ENCODE measurements around the gene RAB3IL1.
"Not testable (repeated sequence)": the region's sequence is repeated elsewhere in the genome, so short reads cannot be mapped to it uniquely, and the experiment has no call there.

The RAB3IL1 gene

DNA sequence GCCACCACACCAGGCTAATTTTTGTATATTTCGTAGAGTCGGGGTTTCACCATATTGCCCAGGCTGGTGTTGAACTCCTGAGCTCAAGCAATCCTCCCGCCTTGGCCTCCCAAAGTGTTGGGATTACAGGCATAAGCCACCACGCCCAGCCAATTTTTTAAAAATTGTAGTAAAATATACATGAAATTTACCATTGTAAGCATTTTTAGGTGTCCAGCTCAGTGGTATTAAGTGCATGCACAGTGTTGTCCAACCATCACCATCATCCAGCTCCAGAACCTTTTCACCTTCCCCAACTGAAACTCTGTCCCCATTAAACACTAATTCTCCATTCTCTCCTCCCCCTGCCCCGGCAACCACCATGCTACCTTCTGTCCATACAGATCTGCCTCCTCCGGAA, 34.5 kb downstream of the RAB3IL1 start:
- no peak for DNase-seq

DNA sequence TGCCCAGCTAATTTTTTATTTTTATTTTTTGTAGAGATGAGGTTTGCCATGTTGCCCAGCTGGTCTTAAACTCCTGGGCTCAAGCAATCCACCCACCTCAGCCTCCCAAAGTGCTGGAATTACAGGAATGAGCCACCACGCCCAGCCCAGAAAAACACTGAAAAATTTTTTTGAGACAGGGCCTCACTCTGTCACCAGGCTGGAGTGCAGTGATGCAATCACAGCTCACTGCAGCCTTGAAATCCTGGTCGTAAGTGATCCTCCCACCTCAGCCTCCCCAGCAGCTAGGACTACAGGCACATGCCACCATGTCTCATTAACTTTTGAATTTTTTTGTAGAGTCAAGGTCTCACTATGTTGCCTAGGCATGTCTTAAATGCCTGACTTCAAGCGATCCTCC, 35.1 kb downstream of the RAB3IL1 start:
- DNase-seq, result not testable (repeated sequence)

DNA sequence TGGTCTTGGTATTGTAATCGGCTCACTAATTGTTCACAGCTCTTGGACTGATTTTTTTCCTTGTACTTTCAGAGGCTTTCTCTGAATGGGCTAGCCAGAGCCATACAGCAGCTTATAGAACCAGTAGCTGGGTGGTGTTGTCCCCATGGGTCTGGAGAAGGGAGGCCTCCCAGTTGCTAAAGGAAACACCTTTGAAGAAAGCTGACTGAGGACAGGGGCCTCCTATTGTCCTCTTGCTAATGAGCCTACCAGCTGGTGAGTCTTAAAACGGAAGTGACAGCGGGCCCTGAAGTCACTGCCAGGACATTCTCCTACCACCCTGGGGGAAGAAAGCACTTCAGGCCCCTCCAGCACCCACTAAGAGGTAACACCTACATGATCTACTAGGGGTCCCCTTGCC, 36.0 kb downstream of the RAB3IL1 start:
- DNase-seq, result no peak

DNA sequence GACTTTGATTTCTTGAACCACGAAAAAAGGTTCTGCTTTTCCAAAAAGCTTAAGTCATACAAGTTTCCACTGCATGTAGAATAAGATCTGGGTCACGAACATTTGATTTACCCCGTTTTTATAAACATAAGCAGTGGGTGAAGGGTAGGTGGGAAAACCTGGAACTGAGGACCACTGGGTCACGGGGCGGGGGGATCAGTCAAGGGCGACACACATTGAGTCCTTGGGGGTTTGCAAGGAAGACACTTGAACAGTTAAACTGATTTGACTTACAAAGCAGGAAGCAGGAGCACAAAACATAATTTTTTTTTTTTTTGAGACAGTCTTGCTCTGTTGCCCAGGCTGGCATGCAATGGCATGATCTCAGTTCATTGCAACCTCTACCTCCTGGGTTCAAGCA, 36.9 kb downstream of the RAB3IL1 start:
- no peak for DNase-seq

DNA sequence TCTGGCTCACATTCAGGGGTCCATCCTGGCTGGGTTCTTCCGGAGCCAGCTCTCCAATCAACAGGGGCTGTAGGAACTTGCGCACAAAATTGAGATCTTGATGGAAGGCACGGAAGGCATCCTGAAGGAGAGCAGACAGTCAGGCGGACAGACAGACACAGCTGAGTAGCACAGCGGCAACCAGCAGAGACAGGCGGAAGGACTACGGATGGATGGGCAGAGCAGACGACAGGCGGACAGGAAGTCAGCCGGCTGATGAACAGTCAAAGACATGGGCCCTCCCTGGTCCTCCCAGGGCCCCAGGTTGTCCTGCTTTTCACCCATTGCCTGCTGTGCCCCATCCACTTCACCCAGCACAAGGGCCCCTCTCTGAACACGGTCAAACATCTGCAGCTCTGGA, 37.3 kb downstream of the RAB3IL1 start:
- DNase-seq, result no peak

DNA sequence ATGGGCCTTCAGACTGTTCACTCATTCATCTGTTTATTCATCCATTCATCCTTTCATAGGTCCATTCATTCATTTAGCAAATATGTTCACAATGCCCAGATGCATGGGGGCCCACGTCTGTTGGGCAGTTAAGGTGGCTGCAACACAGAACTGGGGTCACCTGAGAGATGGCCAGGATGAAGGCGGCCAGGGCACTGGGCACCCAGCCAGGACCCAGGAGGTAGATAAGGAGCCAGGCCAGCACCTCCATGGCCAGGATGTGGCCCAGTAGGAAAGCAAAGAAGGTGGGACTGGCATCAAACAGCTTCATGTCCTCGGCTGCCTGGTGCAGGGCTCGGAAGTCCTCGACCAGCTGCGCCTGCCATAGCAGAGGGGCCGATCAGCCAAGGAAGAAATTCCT, 38.2 kb downstream of the RAB3IL1 start:
- DNase-seq, result no peak

DNA sequence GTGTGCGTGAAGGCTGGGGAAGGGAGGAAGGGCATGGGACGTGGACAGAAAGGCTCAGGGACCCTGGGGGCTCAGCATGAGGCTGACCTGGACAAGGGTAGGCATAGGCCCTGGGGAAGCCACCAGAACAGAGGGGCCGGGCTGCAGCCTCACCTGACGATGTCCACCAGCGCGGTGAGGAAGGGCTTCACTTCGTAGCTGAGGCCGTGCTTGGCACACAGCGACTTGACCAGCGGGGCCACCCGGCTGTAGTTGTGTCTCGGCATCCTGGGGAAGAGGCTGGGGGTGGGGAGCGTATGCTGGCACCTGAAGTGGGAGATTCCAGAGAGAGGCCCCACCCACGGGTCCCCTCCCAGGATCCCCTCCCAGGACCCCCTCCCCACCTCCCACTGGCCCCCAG, 41.7 kb downstream of the RAB3IL1 start:
- DNase-seq, result no peak

DNA sequence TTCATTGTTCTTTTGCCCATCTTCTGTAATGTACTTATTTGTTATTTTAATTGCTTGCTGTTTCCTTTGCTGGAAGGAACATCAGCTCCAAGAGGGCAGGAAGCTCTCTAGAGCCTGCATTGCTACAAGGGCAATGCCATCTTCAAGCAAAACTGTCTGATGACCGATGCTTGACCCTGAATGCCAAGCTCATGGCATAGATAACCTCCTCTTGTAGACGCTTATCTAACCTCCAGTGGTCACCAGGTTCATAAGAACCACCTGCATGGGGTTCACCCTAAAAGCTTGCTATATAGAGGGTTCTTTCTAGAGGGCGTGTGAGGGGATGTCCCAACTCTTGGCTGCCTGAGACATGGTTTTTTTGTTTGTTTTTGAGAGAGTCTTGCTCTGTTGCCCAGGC, 42.5 kb downstream of the RAB3IL1 start:
- DNase-seq, result no peak

DNA sequence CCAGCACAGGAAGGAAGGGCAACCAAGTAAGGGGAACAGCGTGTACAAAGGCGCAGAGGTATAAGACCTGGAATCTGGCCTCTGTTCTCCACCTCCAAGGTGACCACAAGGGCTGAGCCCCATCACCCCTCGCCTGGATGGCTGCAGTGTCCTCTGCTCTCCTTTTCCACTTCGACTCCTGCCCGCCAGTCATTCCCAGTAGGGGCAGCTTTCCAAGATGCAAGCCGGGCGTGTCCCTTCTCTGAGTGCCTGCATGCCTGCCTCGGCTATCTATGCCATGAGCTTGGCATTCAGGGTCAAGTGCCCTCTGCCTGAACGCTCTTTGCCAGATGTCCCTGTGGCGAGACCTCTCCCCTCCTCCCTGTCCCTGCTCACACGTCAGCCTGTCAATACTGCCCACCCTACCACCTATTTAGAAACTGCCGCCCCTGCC, 43.0 kb downstream of the RAB3IL1 start:
- no peak for DNase-seq

DNA sequence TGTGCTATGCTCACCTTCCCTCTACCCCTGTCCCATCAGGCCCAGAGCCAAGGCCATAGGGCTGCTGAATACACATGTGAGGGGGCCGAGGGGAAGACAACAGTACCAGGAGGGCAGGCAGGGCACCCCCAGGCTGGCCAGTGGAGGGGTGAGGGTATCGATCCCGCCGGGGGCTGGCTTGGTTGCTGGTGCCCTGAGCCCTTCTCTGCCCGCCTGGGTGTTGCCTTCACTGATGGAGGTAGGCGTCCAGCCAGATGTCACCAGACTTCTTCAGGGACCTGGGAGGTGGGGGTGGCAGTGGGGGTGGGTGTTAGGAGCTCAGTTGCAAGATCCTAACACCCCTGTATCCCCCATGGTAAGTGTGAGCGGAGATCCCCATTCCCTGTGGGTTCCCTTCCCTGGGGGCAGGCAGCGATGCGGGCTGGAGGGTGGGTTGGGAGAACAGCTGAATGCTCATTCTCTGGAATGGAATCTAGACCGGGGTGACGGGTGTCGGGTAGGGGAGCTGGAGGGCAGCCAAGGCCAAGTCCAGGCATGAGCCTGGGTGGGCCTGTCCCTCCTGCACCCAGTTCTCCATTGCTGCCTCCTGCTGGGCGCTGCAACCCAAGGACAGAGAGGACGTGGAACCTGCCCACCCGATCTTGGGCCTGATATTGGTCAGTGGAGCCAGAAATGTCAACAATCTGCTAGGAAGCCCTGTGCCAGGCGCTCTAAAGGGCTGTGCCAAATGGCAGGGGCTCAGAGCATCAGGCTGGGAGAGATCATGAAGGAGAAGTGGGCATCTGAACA, 43.6 kb downstream of the RAB3IL1 start:
- DNase-seq, result no peak

DNA sequence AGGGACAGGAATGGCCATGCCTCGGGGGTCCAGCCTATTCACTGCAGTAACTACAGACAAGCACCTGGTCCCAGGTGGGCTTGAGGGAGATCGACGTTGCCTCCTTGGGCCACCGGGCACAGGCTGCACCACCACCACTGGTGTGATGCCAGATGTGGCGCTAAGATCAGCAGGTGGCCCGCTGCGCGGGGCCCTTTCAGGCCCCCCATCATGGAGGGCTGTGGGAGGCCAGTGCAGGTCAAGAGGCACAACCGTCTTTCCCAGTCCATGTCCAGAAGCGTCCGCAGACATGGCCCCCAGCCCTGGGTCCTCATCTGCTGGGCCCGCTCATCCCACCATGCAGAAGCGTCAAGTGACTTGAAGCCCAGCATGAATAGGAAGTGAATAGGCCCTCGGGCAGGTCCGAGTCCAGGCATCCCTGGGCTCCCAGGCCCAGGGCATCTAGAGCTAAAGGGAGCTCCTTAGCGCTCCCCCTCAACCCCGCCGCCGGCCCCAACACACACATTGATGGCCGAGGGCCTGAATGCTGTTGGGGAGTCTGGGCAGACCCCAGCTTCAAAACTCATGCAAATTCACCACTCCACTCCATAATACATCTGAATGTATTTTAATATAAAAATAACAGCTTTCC, 44.3 kb downstream of the RAB3IL1 start:
- DNase-seq, result no peak

DNA sequence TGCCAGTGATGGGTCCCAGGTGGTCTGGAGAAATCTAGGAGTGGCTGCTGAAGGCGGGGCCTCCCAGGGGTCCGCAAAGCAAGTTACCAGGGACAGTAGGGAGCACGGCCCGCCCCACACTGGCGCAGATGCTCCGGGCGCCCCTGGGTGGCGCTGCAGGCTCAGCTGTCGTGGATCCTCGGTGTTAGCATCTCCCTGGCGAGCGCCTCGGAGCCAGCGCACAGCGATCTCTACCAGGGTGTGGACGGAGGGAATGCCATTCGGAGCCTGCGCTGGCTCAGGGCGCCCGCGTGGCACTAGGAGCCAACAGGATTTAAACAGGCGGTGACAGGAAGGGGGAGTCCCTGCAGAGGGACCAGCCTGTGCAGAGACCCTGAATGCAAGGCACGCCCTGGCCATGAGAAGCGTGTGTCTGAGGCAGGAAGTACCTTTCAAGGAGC, 46.2 kb downstream of the RAB3IL1 start:
- DNase-seq, result peak; percentile 88

DNA sequence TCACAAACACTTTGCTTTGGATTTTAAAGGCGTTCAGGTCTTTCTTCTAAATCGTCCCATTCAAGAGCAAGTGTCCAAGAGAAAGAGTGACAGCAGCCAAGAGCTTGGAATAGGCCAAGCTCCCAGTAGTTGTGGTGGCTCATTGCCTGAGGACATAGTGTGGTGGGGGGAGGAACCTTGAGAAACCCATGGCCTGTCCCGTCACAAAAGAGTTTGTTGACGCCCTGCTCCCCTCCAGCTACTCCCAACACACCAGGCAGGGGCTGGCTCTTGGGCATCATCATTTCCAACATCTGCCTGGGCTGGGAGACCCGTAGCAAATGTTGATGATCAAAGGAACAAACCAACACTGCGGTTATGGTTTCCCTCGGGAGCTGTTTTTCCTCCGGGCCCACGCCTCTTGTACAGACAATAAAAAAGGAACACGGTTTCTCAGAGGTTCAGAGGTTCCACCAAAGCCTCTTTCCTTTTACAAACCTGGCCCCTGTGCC, 46.8 kb downstream of the RAB3IL1 start:
- DNase-seq, result no peak

DNA sequence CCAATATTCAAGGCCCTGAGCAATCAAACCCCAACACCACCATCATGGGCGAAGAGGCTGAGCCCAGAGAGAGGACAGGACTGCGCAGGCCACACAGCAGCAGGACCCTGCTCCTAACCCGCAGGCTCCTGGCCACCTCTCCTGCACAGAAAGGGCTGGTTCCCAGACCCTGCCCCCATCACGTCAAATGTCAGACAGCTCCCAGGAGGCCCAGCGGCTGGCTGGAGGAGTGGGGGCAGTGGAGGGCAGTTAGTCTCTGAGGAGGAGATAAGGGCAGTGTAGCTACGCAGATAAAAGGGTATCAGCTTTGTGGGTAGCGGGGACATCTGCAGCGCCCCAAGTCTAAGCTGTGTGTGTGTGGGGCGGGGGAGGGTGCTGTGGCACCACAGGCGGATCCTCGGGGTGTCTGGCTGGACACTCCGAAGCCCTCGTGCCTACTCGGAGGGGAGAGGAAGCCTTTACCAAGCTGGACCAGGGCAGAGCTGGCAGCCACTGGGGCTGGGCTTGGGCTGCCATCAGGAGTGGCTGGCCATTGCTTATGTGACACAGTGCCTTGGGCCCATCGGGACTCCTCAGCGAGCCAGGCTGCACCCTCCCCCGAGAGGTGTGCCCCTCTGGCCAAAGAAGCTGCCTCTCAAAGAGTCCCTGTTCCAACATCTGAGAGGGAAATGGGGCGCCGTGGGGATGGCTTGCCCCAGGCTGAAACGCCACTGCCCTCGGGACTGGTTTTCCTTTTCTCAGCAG, 47.5 kb downstream of the RAB3IL1 start:
- DNase-seq, result no peak

DNA sequence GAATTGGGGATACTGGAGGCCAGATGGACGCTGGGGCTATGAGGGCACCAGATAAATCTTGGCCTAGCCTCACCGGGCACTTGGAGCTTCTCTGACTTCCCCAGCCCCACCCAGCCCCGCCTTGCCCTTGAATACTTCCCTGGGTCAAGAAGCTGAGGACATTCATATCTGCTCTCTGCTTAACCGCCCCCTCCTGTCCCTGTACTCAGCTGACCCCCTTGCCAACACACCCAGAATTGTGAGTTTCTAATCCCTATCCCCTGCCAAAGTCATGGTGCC, 48.0 kb downstream of the RAB3IL1 start:
- DNase-seq, result no peak

DNA sequence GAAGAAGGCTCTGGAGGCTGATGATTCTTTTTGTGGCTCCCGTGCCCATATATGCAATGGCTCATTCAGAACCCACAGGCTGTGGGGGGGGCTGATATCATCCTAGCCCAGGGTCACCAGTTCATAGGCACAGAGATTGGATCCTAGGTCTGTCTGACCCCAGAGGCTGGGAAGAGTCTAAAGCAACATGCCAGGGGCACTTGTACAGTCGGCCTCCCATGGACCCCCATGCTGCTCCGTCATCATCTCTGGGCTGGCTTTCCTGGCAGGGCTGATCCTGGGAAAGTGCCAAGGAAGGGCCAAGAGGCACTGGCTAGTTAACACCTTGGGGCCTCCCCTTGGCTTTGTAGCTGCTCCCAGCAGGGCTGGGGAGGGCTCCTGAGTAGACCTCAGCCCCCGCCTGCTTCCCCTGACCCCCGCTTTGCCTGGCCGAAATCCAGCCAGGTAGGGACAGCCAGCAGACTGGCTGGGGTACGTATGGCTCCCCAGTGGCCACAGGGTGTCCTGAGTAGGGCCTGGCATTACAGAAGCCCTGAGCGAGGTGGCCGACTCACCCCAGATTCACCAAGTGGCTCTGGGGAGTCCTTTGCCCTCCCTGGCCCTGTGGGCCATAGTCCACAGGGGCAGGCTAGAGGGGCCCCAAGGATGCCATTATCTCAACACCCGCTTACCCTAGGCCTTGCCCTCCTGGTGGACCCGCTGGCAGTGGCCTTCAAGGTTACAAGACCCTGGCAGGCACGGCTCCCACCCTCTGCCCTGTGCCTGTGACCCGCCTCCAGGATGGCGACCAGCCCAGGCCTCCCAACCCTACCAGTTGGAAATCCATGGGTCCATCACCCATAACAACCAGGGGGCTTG, 48.6 kb downstream of the RAB3IL1 start:
- DNase-seq, result no peak

DNA sequence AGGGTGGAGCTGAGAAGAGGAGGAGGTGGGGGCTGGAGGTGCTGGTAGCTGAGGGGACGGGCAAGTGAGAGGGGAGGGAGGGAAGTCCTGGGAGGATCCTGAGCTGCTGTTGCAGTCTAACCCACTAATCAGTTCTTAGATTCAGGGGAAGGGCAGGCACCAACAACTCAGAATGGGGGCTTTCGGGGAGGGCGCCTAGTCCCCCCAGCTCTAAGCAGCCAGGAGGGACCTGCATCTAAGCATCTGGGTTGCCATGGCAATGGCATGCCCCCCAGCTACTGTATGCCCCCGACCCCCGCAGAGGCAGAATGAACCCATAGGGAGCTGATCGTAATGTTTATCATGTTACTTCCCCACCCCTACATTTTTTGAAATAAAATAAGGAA, 50.4 kb downstream of the RAB3IL1 start:
- DNase-seq, result no peak

DNA sequence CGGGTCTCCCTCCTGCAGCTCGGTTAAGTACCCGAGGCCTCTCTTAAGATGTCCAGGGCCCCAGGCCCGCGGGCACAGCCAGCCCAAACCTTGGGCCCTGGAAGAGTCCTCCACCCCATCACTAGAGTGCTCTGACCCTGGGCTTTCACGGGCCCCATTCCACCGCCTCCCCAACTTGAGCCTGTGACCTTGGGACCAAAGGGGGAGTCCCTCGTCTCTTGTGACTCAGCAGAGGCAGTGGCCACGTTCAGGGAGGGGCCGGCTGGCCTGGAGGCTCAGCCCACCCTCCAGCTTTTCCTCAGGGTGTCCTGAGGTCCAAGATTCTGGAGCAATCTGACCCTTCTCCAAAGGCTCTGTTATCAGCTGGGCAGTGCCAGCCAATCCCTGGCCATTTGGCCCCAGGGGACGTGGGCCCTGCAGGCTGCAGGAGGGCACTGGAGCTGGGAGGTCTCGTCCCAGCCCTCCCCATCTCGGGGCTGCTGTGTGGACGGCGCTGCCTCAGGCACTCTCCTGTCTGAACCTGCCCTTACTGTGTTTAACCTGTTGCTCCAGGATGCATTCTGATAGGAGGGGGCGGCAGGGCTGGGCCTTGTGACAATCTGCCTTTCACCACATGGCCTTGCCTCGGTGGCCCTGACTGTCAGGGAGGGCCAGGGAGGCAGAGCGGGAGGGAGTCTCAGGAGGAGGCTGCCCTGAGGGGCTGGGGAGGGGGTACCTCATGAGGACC, 51.0 kb downstream of the RAB3IL1 start:
- DNase-seq, result no peak

DNA sequence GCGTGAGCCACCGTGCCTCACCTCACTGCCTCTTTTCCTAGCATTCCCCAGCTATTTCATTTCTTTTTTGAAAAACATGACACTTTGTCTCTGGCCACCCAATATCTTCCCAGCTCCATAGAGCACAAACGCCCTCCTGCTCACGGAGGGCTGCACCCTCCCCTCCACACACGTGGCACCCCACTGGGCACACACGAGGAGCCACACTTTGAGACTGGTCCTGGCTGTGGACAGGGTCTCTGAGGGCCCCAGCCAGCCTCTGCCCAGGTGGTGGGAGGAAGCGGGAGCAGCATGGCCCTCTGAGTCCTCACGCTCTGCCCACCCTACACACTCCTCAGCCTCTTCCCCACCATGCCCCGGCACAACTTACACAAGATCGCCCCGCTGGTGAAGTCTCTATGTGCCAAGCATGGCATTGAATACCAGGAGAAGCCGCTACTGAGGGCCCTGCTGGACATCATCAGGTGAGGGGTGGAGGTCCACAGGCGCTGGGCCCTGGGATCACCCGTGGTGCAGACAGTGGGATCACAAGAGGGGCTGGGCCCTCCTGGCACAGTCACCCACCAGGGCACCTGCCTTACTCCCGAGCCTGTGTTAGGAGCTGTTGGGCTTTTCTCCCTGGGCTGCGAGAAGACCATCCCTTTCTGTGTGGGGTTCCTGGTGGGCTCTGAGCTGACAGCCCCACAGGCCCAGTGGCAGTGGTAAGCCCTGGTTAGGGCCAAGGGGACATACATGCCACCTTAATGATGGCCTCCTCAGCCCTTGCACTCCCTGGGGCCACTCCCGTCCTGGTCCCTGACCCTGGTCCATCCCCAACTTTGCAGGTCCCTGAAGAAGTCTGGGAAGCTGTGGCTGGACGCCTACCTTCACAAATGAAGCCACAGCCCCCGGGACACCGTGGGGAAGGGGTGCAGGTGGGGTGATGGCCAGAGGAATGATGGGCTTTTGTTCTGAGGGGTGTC, 52.3 kb downstream of the RAB3IL1 start:
- no peak for DNase-seq

DNA sequence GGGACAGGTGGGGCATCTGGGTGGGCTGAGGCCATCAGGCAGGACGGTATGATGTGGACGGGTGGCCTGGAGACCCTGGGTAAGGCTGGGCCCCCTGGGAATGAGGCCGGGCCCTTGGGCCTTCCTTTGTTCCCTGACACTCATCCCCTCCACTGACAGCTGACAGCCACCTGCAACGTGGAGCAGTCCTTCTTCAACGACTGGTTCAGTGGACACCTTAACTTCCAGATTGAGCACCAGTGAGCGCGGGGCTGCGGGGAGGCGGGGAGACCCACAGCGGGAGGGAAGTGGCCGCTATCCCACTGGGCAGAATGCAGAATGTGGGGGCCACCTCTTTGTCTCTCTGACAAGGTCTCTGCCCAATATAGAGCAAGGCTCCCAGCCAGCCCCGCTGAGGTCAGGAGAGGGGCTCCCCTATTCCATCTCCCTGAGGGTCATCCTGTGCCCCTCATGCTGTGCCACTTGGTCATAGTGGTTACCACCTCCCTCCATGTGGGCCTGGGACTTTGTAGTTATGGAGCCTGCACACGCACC, 53.8 kb downstream of the RAB3IL1 start:
- DNase-seq, result no peak
